Hepatocyte (in vitro differentiated cells): ENCODE measurements around the gene WWTR1. TPM values are rescaled to one million over a fixed set of nuclear protein-coding genes. Genes with fewer than 3 reads are reported as not detected.

ENCODE experiments used
- DNase-seq: peaks from one replicate; pipeline ENCODE4 v3.0.0-alpha.2; 2016; ENCODE audit warnings: low spot score
- H2AFZ ChIP-seq: fragments of 200-600 bp; sonication (generic); 2 replicates; pipeline ENCODE4 v1.6.0; 2016; ENCODE audit warnings: antibody characterized with exemption, mild to moderate bottlenecking
- H3K27ac ChIP-seq: fragments of 200-600 bp; sonication (generic); 2 replicates; pipeline ENCODE4 v1.5.1; 2016; ENCODE audit warnings: mild to moderate bottlenecking
- H3K27me3 ChIP-seq: fragments of 200-600 bp; sonication (generic); 2 replicates; pipeline ENCODE4 v1.6.1; 2016
- H3K36me3 ChIP-seq: fragments of 200-600 bp; sonication (generic); replicated peaks from 2 replicates; pipeline ENCODE4 v1.5.1; 2016; ENCODE audit warnings: low read depth; ENCODE audit not compliant: insufficient read depth
- H3K4me1 ChIP-seq: fragments of 200-600 bp; sonication (generic); 2 replicates; pipeline ENCODE4 v1.5.1; 2016; ENCODE audit warnings: mild to moderate bottlenecking, moderate library complexity; ENCODE audit not compliant: insufficient read depth
- H3K4me2 ChIP-seq: fragments of 200-600 bp; sonication (generic); 2 replicates; pipeline ENCODE4 v1.6.0; 2016
- H3K4me3 ChIP-seq: fragments of 200-600 bp; sonication (generic); 2 replicates; pipeline ENCODE4 v1.5.1; 2016; ENCODE audit warnings: mild to moderate bottlenecking
- H3K79me2 ChIP-seq: fragments of 200-600 bp; sonication (generic); 2 replicates; pipeline ENCODE4 v1.6.0; 2017; ENCODE audit warnings: mild to moderate bottlenecking
- H3K9me2 ChIP-seq: fragments of 200-600 bp; sonication (generic); replicated peaks from 2 replicates; pipeline ENCODE4 v1.6.0; 2017; ENCODE audit warnings: mild to moderate bottlenecking; ENCODE audit not compliant: insufficient read depth
- H3K9me3 ChIP-seq: fragments of 200-600 bp; sonication (generic); 2 replicates; pipeline ENCODE4 v1.5.1; 2016; ENCODE audit warnings: low read depth, mild to moderate bottlenecking
- H4K20me1 ChIP-seq: fragments of 200-600 bp; sonication (generic); 2 replicates; pipeline ENCODE4 v1.6.0; 2016; ENCODE audit warnings: mild to moderate bottlenecking; ENCODE audit not compliant: insufficient read depth, poor library complexity, severe bottlenecking
- CTCF ChIP-seq: fragments of 200-600 bp; sonication (generic); IDR thresholded peaks from 2 replicates; pipeline ENCODE4 v1.5.1; 2016; ENCODE audit warnings: antibody characterized with exemption, mild to moderate bottlenecking; ENCODE audit not compliant: poor library complexity
- EZH2 ChIP-seq: fragments of 200-600 bp; sonication (generic); IDR thresholded peaks from 2 replicates; pipeline ENCODE4 v1.6.1; 2016; ENCODE audit warnings: antibody characterized with exemption, mild to moderate bottlenecking, borderline replicate concordance
- EZH2phosphoT487 ChIP-seq: fragments of 200-600 bp; sonication (generic); IDR thresholded peaks from one replicate; pipeline ENCODE4 v1.6.1; 2018; ENCODE audit warnings: antibody characterized with exemption, mild to moderate bottlenecking, low read depth, moderate library complexity; ENCODE audit not compliant: unreplicated experiment, severe bottlenecking
- WGBS: methylation state at CpG from one replicate; pipeline ENCODE4 v1.1.6; 2016; ENCODE audit warnings: low lambda C conversion rate; ENCODE audit errors: missing lambda C conversion rate; 5-methylcytosine and 5-hydroxymethylcytosine counted together
- polyA plus RNA-seq: library from polyadenylated mRNA; unstranded; fragments of >200 nt; fragmentation: Nextera tagmentation; extraction: Ambion mirVana; gene quantifications from 2 replicates; pipeline ENCODE4 v1.2.1, GENCODE V29; 2016
- total RNA-seq: library from RNA; depleted of rRNA; stranded (reverse); fragments of >200 nt; gene quantifications from 2 replicates; pipeline ENCODE4 v1.2.3, GENCODE V29; 2014

WWTR1 gene
- total and polyA plus RNA-seq, 2 experiments from 2014 or later: 40.5 to 54.7 TPM

GRCh38 chr3:149577801-149578200, 80.0 kb downstream of the WWTR1 start:
- H3K4me3 ChIP-seq: no peak overlapping the region
- peaks cover 35% of the 10 kb centered on the region for H3K4me1 ChIP-seq
- H3K79me2 ChIP-seq: peaks cover 70% of the 10 kb centered on the region
- no peak for DNase-seq
- H3K9me3 ChIP-seq: no peaks in the 10 kb centered on the region
- WGBS: 83% methylated on average over 2 of the region's 2 CpGs
- no peaks in the 10 kb centered on the region for H3K27me3 ChIP-seq
- H2AFZ ChIP-seq: no peak overlapping the region
- H3K4me2 ChIP-seq: no peak overlapping the region
- no peak for TF ChIP-seq EZH2phosphoT487
- no peak for TF ChIP-seq EZH2
- TF ChIP-seq CTCF: no peak
- no peaks in the 10 kb centered on the region for H3K9me2 ChIP-seq
- no peaks in the 10 kb centered on the region for H3K36me3 ChIP-seq
- no peak overlapping the region for H3K27ac ChIP-seq
- peaks cover 6% of the 10 kb centered on the region for H4K20me1 ChIP-seq

DNA sequence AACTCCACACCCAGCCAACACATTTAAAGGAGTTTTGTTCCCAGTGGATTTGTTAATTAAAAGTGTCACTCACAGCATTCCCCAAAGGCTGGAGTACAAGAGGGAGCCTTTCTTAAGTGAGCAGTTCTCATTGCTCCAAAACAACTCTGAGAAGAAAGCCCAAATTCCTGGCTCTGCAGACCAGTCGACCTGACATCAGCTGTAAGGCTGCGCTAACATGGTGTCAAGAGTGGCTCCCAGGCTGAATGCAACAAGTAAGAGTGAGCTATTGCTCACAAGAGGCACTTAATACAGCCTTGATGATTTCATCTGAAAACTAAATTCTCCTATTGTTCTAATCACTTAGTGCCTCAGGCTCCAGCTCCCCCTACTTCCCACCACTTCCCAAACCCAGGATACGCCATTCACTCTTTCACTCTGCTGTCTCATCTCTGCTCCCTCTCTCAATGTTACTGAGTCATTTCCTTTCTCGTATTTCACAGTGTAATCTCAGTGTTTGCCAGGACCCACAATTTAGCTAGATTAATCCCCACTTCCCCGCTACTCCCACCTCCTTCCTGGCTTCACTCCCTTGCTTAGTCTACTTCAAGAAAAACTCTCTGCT, 81.8 kb downstream of the WWTR1 start:
- DNase-seq: peak; percentile 59
- no peak overlapping the region for H3K4me3 ChIP-seq
- 37% methylated on average over 5 of the region's 5 CpGs for WGBS
- H3K27ac ChIP-seq: peak overlapping the region; percentile 84
- H3K9me2 ChIP-seq: no peaks in the 10 kb centered on the region
- peak overlapping the region; percentile 49 for H3K4me2 ChIP-seq
- H4K20me1 ChIP-seq: peaks cover 1% of the 10 kb centered on the region
- H3K9me3 ChIP-seq: no peaks in the 10 kb centered on the region
- H3K4me1 ChIP-seq: peaks cover 22% of the 10 kb centered on the region
- H3K27me3 ChIP-seq: no peaks in the 10 kb centered on the region
- H2AFZ ChIP-seq: no peak overlapping the region
- TF ChIP-seq EZH2phosphoT487 (no peak), CTCF (no peak), EZH2 (no peak)
- peaks cover 65% of the 10 kb centered on the region for H3K79me2 ChIP-seq
- H3K36me3 ChIP-seq: no peaks in the 10 kb centered on the region

DNA sequence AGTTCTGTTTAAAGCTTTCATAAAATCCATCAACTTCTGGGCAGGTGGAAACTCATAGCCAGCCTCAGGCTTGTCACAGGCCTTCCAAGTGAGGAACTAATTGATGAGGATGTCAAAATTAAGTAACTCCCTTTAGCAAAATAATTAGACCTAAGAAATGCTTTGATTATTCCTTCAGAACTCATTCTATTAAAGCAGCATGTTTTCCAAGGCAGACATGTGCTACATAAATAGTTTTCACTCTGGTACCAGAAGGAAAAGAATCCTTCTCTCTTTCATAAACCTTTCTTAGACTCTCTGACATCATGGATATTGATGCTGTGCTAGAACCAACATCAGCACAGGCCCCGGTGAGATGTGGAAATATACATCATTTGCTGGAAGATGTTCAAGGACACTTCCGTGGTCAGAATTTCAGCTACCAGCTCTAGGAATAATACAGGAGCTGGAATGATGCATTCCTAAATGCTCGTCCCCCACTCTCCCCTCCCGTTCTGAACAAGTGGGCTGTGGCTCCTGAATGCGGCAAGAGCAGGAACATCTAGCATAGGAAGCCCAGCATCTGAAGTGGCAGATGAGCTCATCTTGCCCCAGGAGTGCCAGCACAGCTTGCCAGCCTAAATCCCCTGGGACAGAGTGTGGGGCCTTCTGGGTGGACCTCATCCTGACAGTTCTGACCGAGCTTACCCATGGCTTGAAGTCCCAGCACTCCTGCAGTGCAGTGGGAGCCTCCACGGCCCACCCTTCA, 82.4 kb downstream of the WWTR1 start:
- DNase-seq: peak; percentile 16
- 69% methylated on average over 7 of the region's 7 CpGs for WGBS
- peak overlapping the region; percentile 84 for H3K27ac ChIP-seq
- no peaks in the 10 kb centered on the region for H3K9me2 ChIP-seq
- H3K4me3 ChIP-seq: no peak overlapping the region
- peak overlapping the region; percentile 49 for H3K4me2 ChIP-seq
- no peaks in the 10 kb centered on the region for H3K9me3 ChIP-seq
- peaks cover 22% of the 10 kb centered on the region for H3K4me1 ChIP-seq
- no peak for TF ChIP-seq EZH2phosphoT487
- no peaks in the 10 kb centered on the region for H3K36me3 ChIP-seq
- H3K27me3 ChIP-seq: no peaks in the 10 kb centered on the region
- H3K79me2 ChIP-seq: peaks cover 62% of the 10 kb centered on the region
- no peak overlapping the region for H2AFZ ChIP-seq
- H4K20me1 ChIP-seq: no peaks in the 10 kb centered on the region

DNA sequence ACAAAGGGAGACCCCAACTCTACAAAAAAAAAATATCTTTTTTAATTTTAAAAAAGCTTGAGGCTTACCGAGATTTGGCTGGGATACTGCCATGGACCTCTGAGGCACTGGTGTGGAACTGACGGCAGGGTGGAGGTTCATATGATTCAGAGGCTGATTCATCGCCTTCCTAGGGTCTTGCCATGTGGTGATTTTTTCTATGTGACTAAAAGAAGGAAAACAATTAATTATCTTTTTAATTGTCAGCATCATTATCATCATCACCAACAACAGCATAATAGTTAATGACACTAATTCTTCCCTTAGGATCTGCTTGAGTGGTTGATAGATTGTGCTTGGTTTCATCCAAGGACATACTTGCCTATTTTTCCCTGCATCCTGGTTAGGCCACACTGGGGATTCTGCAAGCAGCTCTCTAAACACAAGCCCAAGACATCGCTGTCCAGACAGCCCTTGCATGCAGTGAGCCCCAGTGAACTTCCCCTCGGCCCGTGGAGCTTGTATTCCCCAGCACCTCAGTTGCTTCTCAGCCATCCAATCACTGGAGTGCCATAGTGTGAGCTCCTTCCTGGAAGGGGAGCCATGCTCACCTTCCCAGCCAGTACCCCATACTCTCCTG, 84.9 kb downstream of the WWTR1 start:
- Histone ChIP-seq H4K20me1 (no peaks in the 10 kb centered on the region), H3K4me1 (peaks cover 22% of the 10 kb centered on the region)
- WGBS: 93% methylated on average over 6 of the region's 6 CpGs

More for the DNA sequence above, 84.9 kb downstream of the WWTR1 start:
- H3K27ac ChIP-seq: no peak overlapping the region
- H3K79me2 ChIP-seq: peaks cover 44% of the 10 kb centered on the region
- no peaks in the 10 kb centered on the region for H3K9me3 ChIP-seq
- H3K27me3 ChIP-seq: no peaks in the 10 kb centered on the region
- no peak overlapping the region for H3K4me3 ChIP-seq
- no peaks in the 10 kb centered on the region for H3K36me3 ChIP-seq
- no peak overlapping the region for H2AFZ ChIP-seq
- H3K4me2 ChIP-seq: no peak overlapping the region
- no peak for DNase-seq
- TF ChIP-seq CTCF (no peak), EZH2phosphoT487 (no peak), EZH2 (no peak)
- H3K9me2 ChIP-seq: no peaks in the 10 kb centered on the region
